Loucy (cell line): ENCODE results near the gene FMN2.

Experiments used
- H2AFZ ChIP-seq: fragments of 200-600 bp; sonication (generic); 2 replicates; pipeline ENCODE4 v1.6.0; 2016; ENCODE audit warnings: antibody characterized with exemption, mild to moderate bottlenecking, low read length, moderate library complexity
- H3F3A ChIP-seq: fragments of 200-600 bp; 2 replicates; pipeline ENCODE4 v1.6.0; 2016; ENCODE audit warnings: antibody characterized with exemption, low read depth, mild to moderate bottlenecking
- H3K27me3 ChIP-seq: fragments of 200-600 bp; sonication (generic); 2 replicates; pipeline ENCODE4 v1.6.1; 2014; ENCODE audit warnings: low read length, mild to moderate bottlenecking; ENCODE audit not compliant: insufficient read depth, poor library complexity, severe bottlenecking
- H3K36me3 ChIP-seq: fragments of 200-600 bp; sonication (generic); 2 replicates; pipeline ENCODE4 v1.6.1; 2016; ENCODE audit warnings: low read length; ENCODE audit not compliant: insufficient read depth
- H3K4me1 ChIP-seq: fragments of 200-600 bp; sonication (generic); 2 replicates; pipeline ENCODE4 v1.5.1; 2014; ENCODE audit warnings: low read length, mild to moderate bottlenecking; ENCODE audit not compliant: insufficient read depth, poor library complexity, severe bottlenecking
- H3K4me2 ChIP-seq: fragments of 200-600 bp; sonication (generic); 2 replicates; pipeline ENCODE4 v1.6.0; 2014; ENCODE audit warnings: antibody characterized with exemption, low read length, low read depth, mild to moderate bottlenecking; ENCODE audit not compliant: poor library complexity, severe bottlenecking
- H3K4me3 ChIP-seq: fragments of 200-600 bp; sonication (generic); 2 replicates; pipeline ENCODE4 v1.5.1; 2014; ENCODE audit warnings: low read length, mild to moderate bottlenecking, mixed read lengths; ENCODE audit not compliant: poor library complexity, severe bottlenecking
- H3K79me2 ChIP-seq: fragments of 200-600 bp; sonication (generic); 2 replicates; pipeline ENCODE4 v1.6.1; 2014; ENCODE audit warnings: low read length; ENCODE audit not compliant: insufficient read depth
- H3K9ac ChIP-seq: fragments of 200-600 bp; sonication (generic); 2 replicates; pipeline ENCODE4 v1.6.0; 2014; ENCODE audit warnings: mild to moderate bottlenecking, low read depth, low read length, moderate library complexity; ENCODE audit not compliant: poor library complexity, severe bottlenecking
- H3K9me2 ChIP-seq: fragments of 200-600 bp; sonication (generic); replicated peaks from 2 replicates; pipeline ENCODE4 v1.6.1; 2016; ENCODE audit warnings: low read depth, low read length, mixed read lengths
- H3K9me3 ChIP-seq: fragments of 200-600 bp; sonication (generic); 2 replicates; pipeline ENCODE4 v1.6.1; 2014; ENCODE audit warnings: mild to moderate bottlenecking, antibody characterized with exemption, low read length, low read depth; ENCODE audit not compliant: insufficient read depth
- H4K20me1 ChIP-seq: fragments of 200-600 bp; sonication (generic); 2 replicates; pipeline ENCODE4 v1.6.0; 2014; ENCODE audit warnings: antibody characterized with exemption, low read length, mild to moderate bottlenecking; ENCODE audit not compliant: insufficient read depth, poor library complexity, severe bottlenecking
- EZH2phosphoT487 ChIP-seq: fragments of 200-600 bp; IDR thresholded peaks from 2 replicates; pipeline ENCODE4 v1.6.1; 2018; ENCODE audit warnings: antibody characterized with exemption, mild to moderate bottlenecking, moderate library complexity, borderline replicate concordance
- TF ChIP-seq, protein P1 (sequence below): fragments of 200-600 bp; sonication (generic); conservative IDR thresholded peaks from 2 replicates; pipeline ENCODE4 v1.5.1; 2014; ENCODE audit warnings: mild to moderate bottlenecking, antibody characterized with exemption, low read length

The FMN2 gene

DNA sequence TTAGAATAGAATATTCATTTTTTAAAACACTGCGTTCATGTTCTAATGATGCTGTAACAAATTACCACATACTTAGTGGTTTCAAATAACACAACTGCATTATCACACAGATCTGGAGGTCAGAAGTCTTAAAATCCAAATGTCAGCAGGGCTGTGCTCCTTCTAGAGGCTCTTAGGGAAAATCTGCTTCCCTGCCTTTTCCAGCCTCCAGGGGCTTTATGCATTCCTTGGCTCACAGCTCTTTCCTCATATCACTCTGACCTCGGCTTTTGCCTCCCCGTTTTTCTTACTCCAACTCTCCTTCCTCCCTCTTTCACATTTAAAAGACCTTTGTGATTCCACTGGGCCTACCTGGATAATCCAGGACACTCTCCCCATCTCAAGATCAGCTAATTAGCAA is 18.6 kb upstream of the FMN2 start:
- Histone ChIP-seq H3K4me2 (no peak overlapping the region), H3K9me3 (no peaks in the 10 kb centered on the region), H3K27me3 (no peaks in the 10 kb centered on the region), H4K20me1 (no peaks in the 10 kb centered on the region), H3K9ac (no peak overlapping the region), H3K79me2 (no peaks in the 10 kb centered on the region), H2AFZ (no peak overlapping the region), H3K36me3 (no peaks in the 10 kb centered on the region), H3K4me1 (no peaks in the 10 kb centered on the region), H3K9me2 (no peaks in the 10 kb centered on the region), H3K4me3 (no peak overlapping the region), H3F3A (no peaks in the 10 kb centered on the region)
- TF ChIP-seq EZH2phosphoT487 = no peak
- TF ChIP-seq, protein P1, sequence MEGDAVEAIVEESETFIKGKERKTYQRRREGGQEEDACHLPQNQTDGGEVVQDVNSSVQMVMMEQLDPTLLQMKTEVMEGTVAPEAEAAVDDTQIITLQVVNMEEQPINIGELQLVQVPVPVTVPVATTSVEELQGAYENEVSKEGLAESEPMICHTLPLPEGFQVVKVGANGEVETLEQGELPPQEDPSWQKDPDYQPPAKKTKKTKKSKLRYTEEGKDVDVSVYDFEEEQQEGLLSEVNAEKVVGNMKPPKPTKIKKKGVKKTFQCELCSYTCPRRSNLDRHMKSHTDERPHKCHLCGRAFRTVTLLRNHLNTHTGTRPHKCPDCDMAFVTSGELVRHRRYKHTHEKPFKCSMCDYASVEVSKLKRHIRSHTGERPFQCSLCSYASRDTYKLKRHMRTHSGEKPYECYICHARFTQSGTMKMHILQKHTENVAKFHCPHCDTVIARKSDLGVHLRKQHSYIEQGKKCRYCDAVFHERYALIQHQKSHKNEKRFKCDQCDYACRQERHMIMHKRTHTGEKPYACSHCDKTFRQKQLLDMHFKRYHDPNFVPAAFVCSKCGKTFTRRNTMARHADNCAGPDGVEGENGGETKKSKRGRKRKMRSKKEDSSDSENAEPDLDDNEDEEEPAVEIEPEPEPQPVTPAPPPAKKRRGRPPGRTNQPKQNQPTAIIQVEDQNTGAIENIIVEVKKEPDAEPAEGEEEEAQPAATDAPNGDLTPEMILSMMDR = no peak

DNA sequence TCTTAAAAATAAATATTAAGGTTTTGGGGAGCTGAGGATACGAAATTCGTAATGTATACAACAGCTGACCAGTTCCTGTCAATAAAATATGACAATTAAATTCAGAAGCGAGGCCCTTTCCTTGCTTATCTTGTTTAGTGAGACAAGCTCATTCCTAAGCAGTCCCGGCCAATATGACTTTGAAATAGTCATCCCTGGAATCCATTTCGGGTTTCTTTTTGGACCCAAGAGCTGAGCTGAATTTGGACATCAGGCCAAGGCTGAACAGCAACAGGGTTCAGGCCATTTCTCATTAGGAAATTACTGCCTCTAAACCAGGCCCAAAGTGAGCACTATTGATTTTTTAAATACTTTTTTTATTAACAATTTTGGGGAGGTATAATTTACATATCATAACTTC is 17.3 kb upstream of the FMN2 start:
- Histone ChIP-seq H3F3A (no peaks in the 10 kb centered on the region), H2AFZ (no peak overlapping the region), H4K20me1 (no peaks in the 10 kb centered on the region), H3K9me2 (no peaks in the 10 kb centered on the region), H3K27me3 (no peaks in the 10 kb centered on the region), H3K9me3 (no peaks in the 10 kb centered on the region), H3K4me3 (no peak overlapping the region), H3K36me3 (no peaks in the 10 kb centered on the region), H3K9ac (no peak overlapping the region), H3K4me1 (no peaks in the 10 kb centered on the region), H3K79me2 (no peaks in the 10 kb centered on the region), H3K4me2 (no peak overlapping the region)
- TF ChIP-seq, protein P1 = no peak
- no peak for TF ChIP-seq EZH2phosphoT487

- no peak overlapping the region for H3K4me3 ChIP-seq
- no peak overlapping the region for H3K9ac ChIP-seq
- no peaks in the 10 kb centered on the region for H3K9me3 ChIP-seq
- H3F3A ChIP-seq = no peaks in the 10 kb centered on the region
- no peak overlapping the region for H3K4me2 ChIP-seq
- no peaks in the 10 kb centered on the region for H3K4me1 ChIP-seq
- no peaks in the 10 kb centered on the region for H3K27me3 ChIP-seq
- no peaks in the 10 kb centered on the region for H4K20me1 ChIP-seq
- TF ChIP-seq, protein P1 = no peak
- TF ChIP-seq EZH2phosphoT487 = no peak
- no peak overlapping the region for H2AFZ ChIP-seq
- H3K9me2 ChIP-seq = no peaks in the 10 kb centered on the region
- H3K79me2 ChIP-seq = no peaks in the 10 kb centered on the region
- H3K36me3 ChIP-seq = no peaks in the 10 kb centered on the region
Measured at GRCh38 chr1:240074908-240075307, 16.8 kb upstream of the FMN2 start.
